Measurements from ENCODE around the gene BOLL. TPM values are rescaled to one million over a fixed set of nuclear protein-coding genes. Genes with fewer than 3 reads are reported as not detected.

The BOLL gene
- total and polyA plus RNA-seq, 10 of the 15 experiments (the other 5 are each of a cell fraction or from before 2014, with no cell fraction given) = 0.05 TPM; not detected in 9

DNA sequence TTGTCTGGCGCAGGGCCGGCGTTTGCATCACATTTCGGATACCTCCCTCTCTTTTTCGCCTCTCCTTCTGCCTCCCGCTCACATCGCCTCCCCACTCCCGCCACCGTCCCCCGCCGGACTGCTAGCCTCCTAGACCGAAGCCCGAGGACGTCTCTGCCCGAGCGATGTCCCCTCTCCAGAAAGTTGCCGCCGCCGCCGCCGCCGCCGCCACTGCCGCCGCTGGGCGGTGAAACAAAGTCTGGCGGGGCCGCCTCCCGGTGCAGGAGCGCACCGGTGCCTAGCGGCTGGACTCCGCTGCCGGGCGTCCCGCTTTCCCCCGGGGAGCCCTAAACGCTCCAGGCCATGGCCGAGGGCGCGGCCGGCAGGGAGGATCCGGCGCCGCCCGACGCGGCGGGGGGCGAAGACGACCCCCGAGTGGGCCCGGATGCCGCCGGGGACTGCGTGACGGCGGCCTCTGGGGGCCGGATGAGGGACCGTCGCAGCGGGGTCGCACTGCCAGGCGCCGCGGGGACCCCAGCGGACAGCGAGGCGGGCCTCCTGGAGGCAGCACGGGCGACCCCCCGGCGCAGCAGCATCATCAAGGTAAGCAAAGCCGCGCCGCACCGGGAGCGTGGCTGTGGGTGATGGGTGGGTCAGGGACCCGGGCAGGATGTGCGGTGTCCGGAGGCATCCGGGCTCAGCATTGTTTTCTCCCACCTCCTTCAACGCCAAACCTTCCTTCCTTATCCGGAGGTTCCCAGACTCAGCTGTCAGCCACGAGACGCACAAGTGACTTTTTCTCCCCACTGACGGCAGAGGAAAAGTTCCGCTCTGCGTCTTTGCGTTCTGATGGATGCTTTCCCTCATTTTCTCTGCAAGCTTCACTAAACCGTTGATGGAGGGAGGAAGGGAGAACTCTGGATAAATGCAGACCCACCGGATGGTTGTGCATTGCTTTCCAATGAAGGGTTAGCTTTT, 19.9 kb upstream of the BOLL start:
- no peaks in the 10 kb centered on the region for H3K9me3 ChIP-seq (replicated peaks; ENCODE audit: control insufficient read depth, insufficient read depth, low read length)
- ATAC-seq = peak; percentile 50
- H3K27me3 ChIP-seq (replicated peaks in 1 of 2; ENCODE audit: control insufficient read depth in 2 of 2, insufficient read depth in 2 of 2, low read length in 1 of 2) = peaks cover 4 to 19% of the 10 kb centered on the region in 2 experiments
- in situ Hi-C loops (cut with MboI) (loop anchor here (5.0 kb wide), 2 partner anchors 322 to 487 kb away; no protein-coding TSS in a partner anchor), intact Hi-C loops (cut with micrococcal nuclease; ENCODE audit: unreplicated experiment) (loop anchor here (5.0 kb wide), 2 partner anchors 182 to 202 kb away; no protein-coding TSS in a partner anchor)
- no peaks in the 10 kb centered on the region for H3K4me1 ChIP-seq (ENCODE audit: control insufficient read depth, insufficient read depth, low read length)
- BruUV-seq (replicated peaks) = no TSS peak
- ChIA-PET CTCF (interaction anchor here (0.5 to 11.1 kb wide), 9 partner anchors 9 to 492 kb away, joined by 3 to 109 read pairs (median 8); no protein-coding TSS in a partner anchor), RAD21 (ENCODE audit: unreplicated experiment) (interaction anchor here (0.6 to 4.9 kb wide), 12 partner anchors 8 to 510 kb away, joined by 3 to 35 read pairs (median 4); no protein-coding TSS in a partner anchor), SMC1A (ENCODE audit: uncharacterized antibody, unreplicated experiment) (interaction anchor here (0.7 to 12.2 kb wide), 12 partner anchors 8 to 492 kb away, joined by 3 to 120 read pairs (median 4); no protein-coding TSS in a partner anchor), POLR2A (interaction anchor here (1.0 kb wide), 1 partner anchor 33 kb away, joined by 4 read pairs; no protein-coding TSS in a partner anchor)
- H3K27ac ChIP-seq (ENCODE audit: control insufficient read depth, insufficient read depth) = no peak overlapping the region
- no peak for FAIRE-seq
- peak overlapping the region; percentile 62 for H3K4me3 ChIP-seq
- DNase-seq (ENCODE audit: low read depth, low spot score) = no peak
- no peaks in the 10 kb centered on the region for H4K20me1 ChIP-seq (ENCODE audit: control insufficient read depth, insufficient read depth)
- TF ChIP-seq SMARCA5 (IDR thresholded peaks at IDR 0.05) = 0 out of 2 replicates have a peak, but pooled peaks have one; percentile 12
- TF ChIP-seq BHLHE40 (IDR thresholded peaks at IDR 0.05; ENCODE audit: borderline replicate concordance in 1 of 2, low read depth in 2 of 2, low read length in 1 of 2) = peak in 1 of 2 experiments; percentile 15; a peak in 1 of 4 replicates
- TF ChIP-seq RB1 (IDR thresholded peaks at IDR 0.05; ENCODE audit: borderline replicate concordance) = peak; percentile 30; the same call in 1 of the 2 replicates
- TF ChIP-seq SUZ12 (IDR thresholded peaks at IDR 0.05; ENCODE audit: unreplicated experiment) = peak; percentile 97
- peak; percentile 75 for TF ChIP-seq GATAD2B (conservative IDR thresholded peaks at IDR 0.05; ENCODE audit: low read depth)
- no peak for TF ChIP-seq NFYA (IDR thresholded peaks at IDR 0.05; ENCODE audit: borderline replicate concordance, low read depth, low read length)
- TF ChIP-seq, protein P1, sequence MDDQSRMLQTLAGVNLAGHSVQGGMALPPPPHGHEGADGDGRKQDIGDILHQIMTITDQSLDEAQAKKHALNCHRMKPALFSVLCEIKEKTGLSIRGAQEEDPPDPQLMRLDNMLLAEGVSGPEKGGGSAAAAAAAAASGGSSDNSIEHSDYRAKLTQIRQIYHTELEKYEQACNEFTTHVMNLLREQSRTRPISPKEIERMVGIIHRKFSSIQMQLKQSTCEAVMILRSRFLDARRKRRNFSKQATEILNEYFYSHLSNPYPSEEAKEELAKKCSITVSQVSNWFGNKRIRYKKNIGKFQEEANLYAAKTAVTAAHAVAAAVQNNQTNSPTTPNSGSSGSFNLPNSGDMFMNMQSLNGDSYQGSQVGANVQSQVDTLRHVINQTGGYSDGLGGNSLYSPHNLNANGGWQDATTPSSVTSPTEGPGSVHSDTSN (IDR thresholded peaks at IDR 0.05; ENCODE audit: insufficient replicate concordance, low read depth, low read length) = no peak
- TF ChIP-seq BMI1 (IDR thresholded peaks at IDR 0.05; ENCODE audit: borderline replicate concordance) = 0 out of 2 replicates have a peak, but pooled peaks have one; percentile 21
- 0 out of 2 replicates have a peak, but pooled peaks have one; percentile 8 for TF ChIP-seq LARP7 (IDR thresholded peaks at IDR 0.05)
- no peak for TF ChIP-seq SMC3 (IDR thresholded peaks at IDR 0.05; ENCODE audit: borderline replicate concordance, low read length)
- TF ChIP-seq DPF2 (IDR thresholded peaks at IDR 0.05) = peak; percentile 58; the same call in 1 of the 2 replicates
- TF ChIP-seq HCFC1 (IDR thresholded peaks at IDR 0.05; ENCODE audit: low read length) = no peak
- no peak for TF ChIP-seq HDGF (IDR thresholded peaks at IDR 0.05)
- H3K36me3 ChIP-seq (ENCODE audit: control insufficient read depth in 2 of 2, insufficient read depth in 2 of 2, low read length in 1 of 2) = no peaks in the 10 kb centered on the region
- peak overlapping the region; percentile 81 for H3K4me2 ChIP-seq (ENCODE audit: control insufficient read depth, insufficient read depth)
- no peaks in the 10 kb centered on the region for H3K79me2 ChIP-seq (ENCODE audit: control insufficient read depth, insufficient read depth, low read length)
- 1% methylated on average over 76 of the region's 92 CpGs for WGBS (ENCODE audit: insufficient coverage, insufficient replicate concordance, low lambda C conversion rate, missing lambda C conversion rate)
- no peak overlapping the region for H3K9ac ChIP-seq (ENCODE audit: control insufficient read depth, insufficient read depth, low read length)
- H2AFZ ChIP-seq (ENCODE audit: control insufficient read depth, low read depth, low read length) = peak overlapping the region; percentile 77
